Fibroblast of villous mesenchyme (primary cell): ENCODE data around the gene RPL36. TPM values are rescaled to one million over a fixed set of nuclear protein-coding genes. Genes with fewer than 3 reads are reported as not detected.

Experiments used
- DNase-seq: peaks from one replicate; pipeline ENCODE4 v3.0.0-alpha.2; 2010; ENCODE audit warnings: low read depth
- H3K4me3 ChIP-seq: 2 replicates; pipeline ENCODE4 v1.5.1; 2011; ENCODE audit warnings: low read depth, mild to moderate bottlenecking, low read length
- CTCF ChIP-seq: IDR thresholded peaks from 2 replicates; pipeline ENCODE4 v1.5.1; 2012; ENCODE audit warnings: low read depth, mild to moderate bottlenecking, low read length; ENCODE audit not compliant: insufficient read depth
- total RNA-seq: library from RNA; depleted of rRNA; stranded (reverse); fragments of >200 nt; gene quantifications from 2 replicates; pipeline ENCODE4 v1.2.3, GENCODE V29; 2012

RPL36 gene
- total RNA-seq, 1 donor: 261 TPM

- TF ChIP-seq CTCF: no peak
- no peak for DNase-seq
- H3K4me3 ChIP-seq: no peak overlapping the region
Observed at GRCh38 chr19:5672708-5673459, 17.2 kb upstream of the RPL36 start.

- no peak for DNase-seq
- TF ChIP-seq CTCF: no peak
- no peak overlapping the region for H3K4me3 ChIP-seq
Observed at GRCh38 chr19:5673752-5674151, 16.3 kb upstream of the RPL36 start.

GRCh38 chr19:5674714-5675113 is 15.4 kb upstream of the RPL36 start:
- H3K4me3 ChIP-seq: no peak overlapping the region
- TF ChIP-seq CTCF: no peak
- no peak for DNase-seq

- DNase-seq: no peak
- no peak overlapping the region for H3K4me3 ChIP-seq
- no peak for TF ChIP-seq CTCF
Observed at GRCh38 chr19:5676105-5676771, 13.9 kb upstream of the RPL36 start.

- H3K4me3 ChIP-seq: no peak overlapping the region
- no peak for DNase-seq
- no peak for TF ChIP-seq CTCF
Observed at GRCh38 chr19:5676772-5677105, 13.4 kb upstream of the RPL36 start.

- no peak overlapping the region for H3K4me3 ChIP-seq
- no peak for DNase-seq
- no peak for TF ChIP-seq CTCF
Observed at GRCh38 chr19:5677136-5677535, 13.0 kb upstream of the RPL36 start.

- H3K4me3 ChIP-seq: no peak overlapping the region
- no peak for TF ChIP-seq CTCF
- DNase-seq: no peak
Observed at GRCh38 chr19:5677580-5677979, 12.5 kb upstream of the RPL36 start.
